ENCODE results near the gene ADARB1. TPM values are rescaled to one million over a fixed set of nuclear protein-coding genes. Genes with fewer than 3 reads are reported as not detected.

Gene ADARB1
- total RNA-seq, 2 donors from 2014 or later, result 8.7 to 9.3 TPM

GRCh38 chr21:45041984-45042663, 32.3 kb upstream of the ADARB1 start:
- H3K27ac ChIP-seq, result no peak overlapping the region
- H3K9me3 ChIP-seq, result no peaks in the 10 kb centered on the region
- TF ChIP-seq CTCF (IDR thresholded peaks at IDR 0.05), result no peak
- no peak overlapping the region for H3K4me3 ChIP-seq
- H3K4me1 ChIP-seq, result no peaks in the 10 kb centered on the region
- H3K27me3 ChIP-seq, result no peaks in the 10 kb centered on the region
- no peak for DNase-seq
- H3K9ac ChIP-seq (ENCODE audit: low read depth in 2 of 2, low read length in 2 of 2), result no peak overlapping the region
- H3K36me3 ChIP-seq, result no peaks in the 10 kb centered on the region
- intact Hi-C loops (cut with DNase I), result no loop called here

GRCh38 chr21:45042664-45043161, 31.7 kb upstream of the ADARB1 start:
- Histone ChIP-seq H3K9me3 (no peaks in the 10 kb centered on the region), H3K27me3 (no peaks in the 10 kb centered on the region), H3K4me3 (no peak overlapping the region), H3K36me3 (no peaks in the 10 kb centered on the region), H3K27ac (no peak overlapping the region), H3K4me1 (no peaks in the 10 kb centered on the region), H3K9ac (ENCODE audit: low read depth in 2 of 2, low read length in 2 of 2) (no peak overlapping the region)
- no peak for DNase-seq
- TF ChIP-seq CTCF (IDR thresholded peaks at IDR 0.05), result no peak
- intact Hi-C loops (cut with DNase I), result no loop called here

GRCh38 chr21:45043541-45044020, 30.8 kb upstream of the ADARB1 start:
- intact Hi-C loops (cut with DNase I), result no loop called here
- DNase-seq, result no peak

GRCh38 chr21:45045481-45045880, 28.9 kb upstream of the ADARB1 start:
- Histone ChIP-seq H3K9ac (ENCODE audit: low read depth in 2 of 2, low read length in 2 of 2) (no peak overlapping the region), H3K27ac (no peak overlapping the region), H3K4me3 (no peak overlapping the region), H3K36me3 (no peaks in the 10 kb centered on the region), H3K4me1 (no peaks in the 10 kb centered on the region), H3K9me3 (no peaks in the 10 kb centered on the region), H3K27me3 (no peaks in the 10 kb centered on the region)
- no peak for DNase-seq
- no peak for TF ChIP-seq CTCF (IDR thresholded peaks at IDR 0.05)
- intact Hi-C loops (cut with DNase I), result no loop called here

More at GRCh38 chr21:45043541-45044020, 30.8 kb upstream of the ADARB1 start:
- no peaks in the 10 kb centered on the region for H3K4me1 ChIP-seq
- no peaks in the 10 kb centered on the region for H3K36me3 ChIP-seq
- no peak overlapping the region for H3K27ac ChIP-seq
- no peaks in the 10 kb centered on the region for H3K27me3 ChIP-seq
- no peak overlapping the region for H3K9ac ChIP-seq (ENCODE audit: low read depth in 2 of 2, low read length in 2 of 2)
- no peak for TF ChIP-seq CTCF (IDR thresholded peaks at IDR 0.05)
- no peak overlapping the region for H3K4me3 ChIP-seq
- no peaks in the 10 kb centered on the region for H3K9me3 ChIP-seq

- intact Hi-C loops (cut with DNase I), result no loop called here
- TF ChIP-seq CTCF (IDR thresholded peaks at IDR 0.05), result no peak
- Histone ChIP-seq H3K4me3 (no peak overlapping the region), H3K36me3 (no peaks in the 10 kb centered on the region), H3K4me1 (no peaks in the 10 kb centered on the region), H3K27ac (no peak overlapping the region), H3K27me3 (no peaks in the 10 kb centered on the region), H3K9me3 (no peaks in the 10 kb centered on the region), H3K9ac (ENCODE audit: low read depth in 2 of 2, low read length in 2 of 2) (no peak overlapping the region)
- no peak for DNase-seq
Measured at GRCh38 chr21:45047257-45047656, 27.1 kb upstream of the ADARB1 start.
